ENCODE results near the gene SGPP2.
"Not testable (repeated sequence)": the region's sequence is repeated elsewhere in the genome, so short reads cannot be mapped to it uniquely, and the experiment has no call there.

Gene SGPP2

GRCh38 chr2:222424276-222424728 is at the start of gene SGPP2:
Gene SGPP2 (plus strand): TSS chr2:222424543. CDS start chr2:222424603, 60 bp downstream.
- peak; percentile 9 for DNase-seq

GRCh38 chr2:222375798-222376197 is 48.5 kb upstream of the SGPP2 start:
- DNase-seq: no peak

GRCh38 chr2:222380456-222380855 is 43.9 kb upstream of the SGPP2 start:
- DNase-seq: no peak

- DNase-seq: no peak
These were observed 42.8 kb upstream of the SGPP2 start for GRCh38 chr2:222381566-222381965.

- DNase-seq: no peak
These were observed 41.1 kb upstream of the SGPP2 start for GRCh38 chr2:222383255-222383654.

- DNase-seq: no peak
These were observed 32.5 kb upstream of the SGPP2 start for GRCh38 chr2:222391743-222392285.

- no peak for DNase-seq
These were observed 30.5 kb upstream of the SGPP2 start for GRCh38 chr2:222393733-222394267.

- no peak for DNase-seq
These were observed 25.9 kb upstream of the SGPP2 start for GRCh38 chr2:222398446-222398885.

- no peak for DNase-seq
These were observed 25.1 kb upstream of the SGPP2 start for GRCh38 chr2:222399038-222399783.

GRCh38 chr2:222404151-222404905 is 20.0 kb upstream of the SGPP2 start:
- DNase-seq: no peak

GRCh38 chr2:222408684-222409083 is 15.7 kb upstream of the SGPP2 start:
- DNase-seq: no peak

GRCh38 chr2:222410534-222410933 is 13.8 kb upstream of the SGPP2 start:
- no peak for DNase-seq

- not testable (repeated sequence) for DNase-seq
These were observed 12.0 kb upstream of the SGPP2 start for GRCh38 chr2:222412334-222412733.

- no peak for DNase-seq
These were observed 10.9 kb upstream of the SGPP2 start for GRCh38 chr2:222413295-222413911.

- no peak for DNase-seq
These were observed 5.6 kb upstream of the SGPP2 start for GRCh38 chr2:222418739-222419138.

GRCh38 chr2:222420508-222420907 is 3.8 kb upstream of the SGPP2 start:
- DNase-seq: no peak

GRCh38 chr2:222421626-222422025 is 2.7 kb upstream of the SGPP2 start:
- no peak for DNase-seq

GRCh38 chr2:222423186-222423585 is 1.2 kb upstream of the SGPP2 start:
- no peak for DNase-seq

GRCh38 chr2:222423632-222424275 is 589 bp upstream of the SGPP2 start:
- DNase-seq: peak; percentile 35

GRCh38 chr2:222424729-222425671 is 657 bp downstream of the SGPP2 start:
- DNase-seq: peak; percentile 23

- no peak for DNase-seq
These were observed 3.4 kb downstream of the SGPP2 start for GRCh38 chr2:222427646-222428301.
